IMR-90 (cell line): Measurements from ENCODE around the gene RAB8B. TPM values are rescaled to one million over a fixed set of nuclear protein-coding genes. Genes with fewer than 3 reads are reported as not detected.

Source experiments
- ATAC-seq: fragments of 200-7000 bp; cut with Tn5 transposase; 2 replicates; pipeline ENCODE4 v1.9.1; 2020; ENCODE audit warnings: low read depth, mild to moderate bottlenecking, moderate library complexity
- BruUV-seq: library from RNA; stranded (reverse); fragments of 400-500 nt; replicated peaks from 2 replicates; lab custom pipeline; 2021; lab: Mats Ljungman, UMichigan
- CTCF ChIA-PET: fragments of 300-600 bp; formaldehyde crosslinking; extraction: SDS; loops from one replicate; lab custom pipeline; 2021; ENCODE audit warnings: antibody characterized with exemption; lab: Yijun Ruan, JAX
- POLR2A ChIA-PET: fragments of 300-600 bp; sonication (Branson Sonifier 250); formaldehyde crosslinking; loops from one replicate; lab custom pipeline; 2022; ENCODE audit warnings: antibody characterized with exemption; ENCODE audit not compliant: unreplicated experiment; lab: Charles Lee
- DNase-seq: peaks from one replicate; pipeline ENCODE4 v3.0.0; 2013
- H2AFZ ChIP-seq: replicated peaks from 2 replicates; pipeline ENCODE3; 2013; ENCODE audit warnings: low read length, mild to moderate bottlenecking; ENCODE audit not compliant: poor library complexity
- H2AK5ac ChIP-seq: 2 replicates; pipeline ENCODE4 v1.6.1; 2013; ENCODE audit warnings: low read depth, low read length, inconsistent platforms
- H2AK9ac ChIP-seq: replicated peaks from 2 replicates; pipeline ENCODE3; 2013; ENCODE audit warnings: mild to moderate bottlenecking, low read depth, low read length, moderate library complexity; ENCODE audit not compliant: poor library complexity
- H2BK120ac ChIP-seq: 2 replicates; pipeline ENCODE4 v1.6.1; 2013; ENCODE audit warnings: low read depth, low read length, inconsistent platforms
- H2BK15ac ChIP-seq: 3 replicates; pipeline ENCODE4 v1.6.1; 2013; ENCODE audit warnings: low read depth, low read length, inconsistent platforms
- H2BK20ac ChIP-seq: 2 replicates; pipeline ENCODE4 v1.6.1; 2013; ENCODE audit warnings: low read depth, mild to moderate bottlenecking, inconsistent platforms, low read length, moderate library complexity
- H2BK5ac ChIP-seq: 2 replicates; pipeline ENCODE4 v1.6.1; 2013; ENCODE audit warnings: mild to moderate bottlenecking, low read depth, low read length, inconsistent platforms; ENCODE audit not compliant: poor library complexity, severe bottlenecking
- H3K14ac ChIP-seq: replicated peaks from 2 replicates; pipeline ENCODE4 v1.6.1; 2013; ENCODE audit warnings: low read depth, low read length, inconsistent platforms
- H3K18ac ChIP-seq: 2 replicates; pipeline ENCODE4 v1.6.1; 2013; ENCODE audit warnings: low read depth, low read length, control low read depth
- H3K23ac ChIP-seq: 2 replicates; pipeline ENCODE4 v1.6.1; 2013; ENCODE audit warnings: low read depth, low read length, inconsistent platforms
- H3K27ac ChIP-seq: 2 replicates; pipeline ENCODE4 v1.5.1; 2013; ENCODE audit warnings: mild to moderate bottlenecking, control low read depth, low read length; ENCODE audit not compliant: insufficient read depth
- H3K27me3 ChIP-seq: 2 replicates; pipeline ENCODE4 v1.6.1; 2013; ENCODE audit warnings: low read length; ENCODE audit not compliant: control insufficient read depth, insufficient read depth
- H3K36me3 ChIP-seq: 2 replicates; pipeline ENCODE4 v1.6.1; 2013; ENCODE audit warnings: low read length, mixed read lengths; ENCODE audit not compliant: control insufficient read depth, insufficient read depth
- H3K4ac ChIP-seq: 2 replicates; pipeline ENCODE4 v1.6.1; 2013; ENCODE audit warnings: low read depth, low read length, inconsistent platforms
- H3K4me1 ChIP-seq: 2 replicates; pipeline ENCODE4 v1.6.1; 2013; ENCODE audit warnings: low read length, mixed read lengths; ENCODE audit not compliant: control insufficient read depth, insufficient read depth
- H3K4me2 ChIP-seq: 2 replicates; pipeline ENCODE4 v1.6.1; 2013; ENCODE audit warnings: low read depth, mild to moderate bottlenecking, control low read depth, low read length, moderate library complexity
- H3K4me3 ChIP-seq: 2 replicates; pipeline ENCODE4 v1.5.1; 2013; ENCODE audit warnings: low read depth, mild to moderate bottlenecking, control low read depth, low read length, moderate library complexity; ENCODE audit not compliant: insufficient read depth
- H3K56ac ChIP-seq: 2 replicates; pipeline ENCODE4 v1.6.1; 2013; ENCODE audit warnings: low read length, inconsistent platforms; ENCODE audit not compliant: insufficient read depth; ENCODE audit errors: extremely low read depth
- H3K79me1 ChIP-seq, 2 experiments: 2 replicates each; pipeline ENCODE4 v1.6.1; 2013; ENCODE audit warnings: low read length in 2 of 2, inconsistent platforms in 1 of 2, low read depth in 1 of 2
- H3K9ac ChIP-seq: 2 replicates; pipeline ENCODE4 v1.6.1; 2013; ENCODE audit warnings: low read depth, low read length, control low read depth
- H3K9me1 ChIP-seq: 2 replicates; pipeline ENCODE4 v1.6.1; 2013; ENCODE audit warnings: low read length, inconsistent platforms; ENCODE audit not compliant: insufficient read depth
- H3K9me3 ChIP-seq: 2 replicates; pipeline ENCODE4 v1.6.1; 2013; ENCODE audit warnings: low read length; ENCODE audit not compliant: control insufficient read depth, insufficient read depth
- H4K20me1 ChIP-seq: 2 replicates; pipeline ENCODE4 v1.6.1; 2013; ENCODE audit warnings: low read length, inconsistent platforms; ENCODE audit not compliant: insufficient read depth
- H4K5ac ChIP-seq: 2 replicates; pipeline ENCODE4 v1.6.1; 2013; ENCODE audit warnings: mild to moderate bottlenecking, low read depth, low read length, control low read depth
- H4K8ac ChIP-seq, 2 experiments: 2 replicates each; pipeline ENCODE4 v1.6.1; 2013; ENCODE audit warnings: low read depth in 2 of 2, low read length in 2 of 2, control low read depth in 1 of 2, inconsistent platforms in 1 of 2
- H4K91ac ChIP-seq: 2 replicates; pipeline ENCODE4 v1.6.1; 2013; ENCODE audit warnings: low read depth, low read length, inconsistent platforms; ENCODE audit not compliant: insufficient read depth
- CEBPB ChIP-seq: IDR thresholded peaks from 2 replicates; pipeline ENCODE4 v1.6.1; 2012; ENCODE audit warnings: low read depth, low read length, improper control_type of control experiment
- CHD1 ChIP-seq: IDR thresholded peaks from 2 replicates; pipeline ENCODE4 v1.6.1; 2012; ENCODE audit warnings: low read depth, low read length, improper control_type of control experiment
- FOS ChIP-seq: fragments of 150-350 bp; IDR thresholded peaks from 2 replicates; pipeline ENCODE4 v1.6.1; 2016; ENCODE audit warnings: low read depth, low read length
- MAFK ChIP-seq: IDR thresholded peaks from 2 replicates; pipeline ENCODE4 v1.6.1; 2012; ENCODE audit warnings: low read depth, low read length, improper control_type of control experiment
- MAZ ChIP-seq: IDR thresholded peaks from 2 replicates; pipeline ENCODE4 v1.6.1; 2012; ENCODE audit warnings: low read depth, mild to moderate bottlenecking, low read length, improper control_type of control experiment, moderate library complexity, borderline replicate concordance
- MXI1 ChIP-seq: IDR thresholded peaks from 2 replicates; pipeline ENCODE4 v1.6.1; 2012; ENCODE audit warnings: low read depth, mild to moderate bottlenecking, low read length, moderate library complexity, borderline replicate concordance
- NFE2L2 ChIP-seq: fragments of 150-350 bp; IDR thresholded peaks from 2 replicates; pipeline ENCODE4 v1.6.1; 2016; ENCODE audit warnings: low read depth, mild to moderate bottlenecking, low read length
- POLR2A ChIP-seq: IDR thresholded peaks from 2 replicates; pipeline ENCODE4 v1.6.1; 2012; ENCODE audit warnings: mild to moderate bottlenecking, low read depth, low read length
- RAD21 ChIP-seq: IDR thresholded peaks from 2 replicates; pipeline ENCODE4 v1.6.1; 2012; ENCODE audit warnings: low read length, improper control_type of control experiment
- RCOR1 ChIP-seq: IDR thresholded peaks from 2 replicates; pipeline ENCODE4 v1.6.1; 2012; ENCODE audit warnings: mild to moderate bottlenecking, low read length, improper control_type of control experiment; ENCODE audit not compliant: insufficient replicate concordance
- RFX5 ChIP-seq: IDR thresholded peaks from 2 replicates; pipeline ENCODE4 v1.8.0; 2012; ENCODE audit warnings: low read depth, mild to moderate bottlenecking, low read length, moderate library complexity
- SMC3 ChIP-seq: fragments of 150-350 bp; IDR thresholded peaks from 2 replicates; pipeline ENCODE4 v1.6.1; 2016; ENCODE audit warnings: low read depth, mild to moderate bottlenecking, antibody characterized with exemption, low read length, moderate library complexity
- WGBS, 2 experiments: methylation state at CpG; one replicate each; pipeline versions ENCODE4 v1.1.5 to v1.1.7; 2013; ENCODE audit warnings: missing lambda C conversion rate in 2 of 2; ENCODE audit not compliant: insufficient read length in 1 of 2; ENCODE audit errors: extremely low coverage in 2 of 2; 5-methylcytosine and 5-hydroxymethylcytosine counted together
- dilution Hi-C: fragments of 300-500 bp; cut with HindIII; formaldehyde crosslinking; loops from one replicate; pipeline ENCODE4 v1.14.3; 2018; ENCODE audit warnings: low sequenced_read_pairs; ENCODE audit not compliant: unreplicated experiment
- in situ Hi-C: fragments of 300-500 bp; cut with MboI; formaldehyde crosslinking; loops from 3 replicates; pipeline ENCODE4 v1.14.3; 2019; ENCODE audit warnings: low sequenced_read_pairs, inconsistent platforms, mixed read lengths
- intact Hi-C: fragments of 100-400 bp; cut with micrococcal nuclease; formaldehyde crosslinking; loops from 2 replicates; pipeline ENCODE4 v1.10.0; 2022
- polyA plus RNA-seq, 3 experiments: library from polyadenylated mRNA; depleted of rRNA; stranded (reverse); fragments of >200 nt; gene quantifications; 2 replicates each; pipeline ENCODE4 v1.2.3, GENCODE V29; 2012; ENCODE audit warnings: low replicate concordance in 1 of 3
- total RNA-seq: library from RNA; depleted of rRNA; stranded (reverse); fragments of >200 nt; gene quantifications from 2 replicates; pipeline ENCODE4 v1.2.3, GENCODE V29; 2012
- TF ChIP-seq, protein P1 (sequence below): conservative IDR thresholded peaks from 2 replicates; pipeline ENCODE4 v1.5.1; 2012; ENCODE audit warnings: mild to moderate bottlenecking, low read depth, low read length, improper control_type of control experiment
- TF ChIP-seq, protein P2 (sequence below): fragments of 150-350 bp; IDR thresholded peaks from 2 replicates; pipeline ENCODE4 v1.6.1; 2016; ENCODE audit warnings: low read depth, mild to moderate bottlenecking, low read length, moderate library complexity, borderline replicate concordance
- TF ChIP-seq, protein P3 (sequence below): fragments of 150-350 bp; IDR thresholded peaks from 2 replicates; pipeline ENCODE4 v1.6.1; 2017; ENCODE audit warnings: mild to moderate bottlenecking, antibody characterized with exemption, low read length, low read depth

The RAB8B gene
- total and polyA plus RNA-seq, 2 of the 4 experiments (the other 2 are of a cell fraction), result 19.4 to 29.4 TPM

DNA sequence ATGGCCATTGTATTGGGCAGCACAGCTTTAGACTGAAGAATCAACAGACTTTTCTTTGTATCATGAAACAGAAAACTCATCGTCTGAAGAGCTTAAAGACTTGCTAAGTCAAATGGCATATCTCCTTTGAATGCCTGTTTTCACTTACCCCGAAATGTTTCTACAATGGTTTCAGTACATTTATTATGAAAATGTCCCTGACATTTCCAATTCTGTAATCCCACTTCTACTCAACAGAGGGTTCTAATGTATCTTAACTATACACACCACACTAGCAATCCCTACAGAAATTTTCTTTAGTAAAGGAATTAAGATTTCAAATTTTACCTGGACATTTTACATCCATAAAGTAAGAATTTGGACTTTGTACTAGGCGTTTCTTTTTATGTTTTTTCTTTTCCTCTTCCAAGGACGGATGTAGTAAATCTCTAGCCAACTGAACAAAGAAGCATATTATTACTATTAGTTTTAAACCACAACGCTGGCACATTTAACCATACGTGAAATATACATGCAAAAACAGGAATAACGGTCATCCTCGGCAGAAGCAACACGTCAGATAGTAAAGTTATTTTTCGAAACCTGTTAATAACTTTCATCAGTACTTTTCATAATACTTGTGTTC, 33.2 kb upstream of the RAB8B start:
- ChIA-PET POLR2A (interaction anchor here (0.6 to 1.2 kb wide), 3 partner anchors 9 to 108 kb away, joined by 3 to 4 read pairs (median 4); no protein-coding TSS in a partner anchor), CTCF (no interaction called here)
- in situ Hi-C loops (loop anchor here (25.0 kb wide), 1 partner anchor 256 kb away; no protein-coding TSS in a partner anchor), dilution Hi-C loops (no loop called here), intact Hi-C loops (loop anchor here (2.0 to 5.0 kb wide), 6 partner anchors 36 to 247 kb away; partner anchors contain the start of gene APH1B)
- peak overlapping the region; percentile 91 for H2BK5ac ChIP-seq
- H3K14ac ChIP-seq, result peak overlapping the region; percentile 98
- peak overlapping the region; percentile 94 for H4K91ac ChIP-seq
- H3K4me2 ChIP-seq, result peak overlapping the region; percentile 100
- DNase-seq (no peak), ATAC-seq (no peak)
- peak overlapping the region; percentile 53 to 95 for H4K8ac ChIP-seq
- H2AK9ac ChIP-seq, result peak overlapping the region; percentile 100
- peak overlapping the region; percentile 100 for H3K18ac ChIP-seq
- H2BK120ac ChIP-seq, result peak overlapping the region; percentile 84
- H2BK15ac ChIP-seq, result peak overlapping the region; percentile 71; the same call in 2 of the 3 replicates
- H2BK20ac ChIP-seq, result peak overlapping the region; percentile 46
- peak overlapping the region; percentile 100 for H3K23ac ChIP-seq
- peak overlapping the region; percentile 83 for H2AK5ac ChIP-seq
- peaks cover 16 to 43% of the 10 kb centered on the region in 2 experiments for H3K79me1 ChIP-seq
- H3K4ac ChIP-seq, result peak overlapping the region; percentile 99
- H3K27me3 ChIP-seq, result no peaks in the 10 kb centered on the region
- peak overlapping the region; percentile 99 for H4K5ac ChIP-seq
- WGBS, 2 experiments, result no CpG with 5 or more reads among the region's 10 CpGs
- H3K56ac ChIP-seq, result peak overlapping the region; percentile 98
- H3K27ac ChIP-seq, result peak overlapping the region; percentile 95
- no peaks in the 10 kb centered on the region for H3K9me3 ChIP-seq
- H3K36me3 ChIP-seq, result peaks cover 20% of the 10 kb centered on the region
- 0 out of 2 replicates have a peak, but pooled peaks cover 3% of the 10 kb centered on the region for H3K9me1 ChIP-seq
- no TSS peak for BruUV-seq
- peak overlapping the region; percentile 97 for H3K9ac ChIP-seq
- peaks cover 4% of the 10 kb centered on the region for H3K4me1 ChIP-seq
- H2AFZ ChIP-seq, result peak overlapping the region; percentile 94
- no peaks in the 10 kb centered on the region for H4K20me1 ChIP-seq
- peak overlapping the region; percentile 97 for H3K4me3 ChIP-seq
- TF ChIP-seq MAZ (no peak), POLR2A (no peak), RFX5 (no peak), RAD21 (no peak), NFE2L2 (no peak), MXI1 (no peak), CEBPB (no peak), FOS (no peak), MAFK (no peak), CHD1 (no peak), RCOR1 (no peak), SMC3 (no peak)
- TF ChIP-seq, protein P1, sequence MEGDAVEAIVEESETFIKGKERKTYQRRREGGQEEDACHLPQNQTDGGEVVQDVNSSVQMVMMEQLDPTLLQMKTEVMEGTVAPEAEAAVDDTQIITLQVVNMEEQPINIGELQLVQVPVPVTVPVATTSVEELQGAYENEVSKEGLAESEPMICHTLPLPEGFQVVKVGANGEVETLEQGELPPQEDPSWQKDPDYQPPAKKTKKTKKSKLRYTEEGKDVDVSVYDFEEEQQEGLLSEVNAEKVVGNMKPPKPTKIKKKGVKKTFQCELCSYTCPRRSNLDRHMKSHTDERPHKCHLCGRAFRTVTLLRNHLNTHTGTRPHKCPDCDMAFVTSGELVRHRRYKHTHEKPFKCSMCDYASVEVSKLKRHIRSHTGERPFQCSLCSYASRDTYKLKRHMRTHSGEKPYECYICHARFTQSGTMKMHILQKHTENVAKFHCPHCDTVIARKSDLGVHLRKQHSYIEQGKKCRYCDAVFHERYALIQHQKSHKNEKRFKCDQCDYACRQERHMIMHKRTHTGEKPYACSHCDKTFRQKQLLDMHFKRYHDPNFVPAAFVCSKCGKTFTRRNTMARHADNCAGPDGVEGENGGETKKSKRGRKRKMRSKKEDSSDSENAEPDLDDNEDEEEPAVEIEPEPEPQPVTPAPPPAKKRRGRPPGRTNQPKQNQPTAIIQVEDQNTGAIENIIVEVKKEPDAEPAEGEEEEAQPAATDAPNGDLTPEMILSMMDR, result no peak
- TF ChIP-seq, protein P2, sequence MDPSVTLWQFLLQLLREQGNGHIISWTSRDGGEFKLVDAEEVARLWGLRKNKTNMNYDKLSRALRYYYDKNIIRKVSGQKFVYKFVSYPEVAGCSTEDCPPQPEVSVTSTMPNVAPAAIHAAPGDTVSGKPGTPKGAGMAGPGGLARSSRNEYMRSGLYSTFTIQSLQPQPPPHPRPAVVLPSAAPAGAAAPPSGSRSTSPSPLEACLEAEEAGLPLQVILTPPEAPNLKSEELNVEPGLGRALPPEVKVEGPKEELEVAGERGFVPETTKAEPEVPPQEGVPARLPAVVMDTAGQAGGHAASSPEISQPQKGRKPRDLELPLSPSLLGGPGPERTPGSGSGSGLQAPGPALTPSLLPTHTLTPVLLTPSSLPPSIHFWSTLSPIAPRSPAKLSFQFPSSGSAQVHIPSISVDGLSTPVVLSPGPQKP, result no peak
- TF ChIP-seq, protein P3, sequence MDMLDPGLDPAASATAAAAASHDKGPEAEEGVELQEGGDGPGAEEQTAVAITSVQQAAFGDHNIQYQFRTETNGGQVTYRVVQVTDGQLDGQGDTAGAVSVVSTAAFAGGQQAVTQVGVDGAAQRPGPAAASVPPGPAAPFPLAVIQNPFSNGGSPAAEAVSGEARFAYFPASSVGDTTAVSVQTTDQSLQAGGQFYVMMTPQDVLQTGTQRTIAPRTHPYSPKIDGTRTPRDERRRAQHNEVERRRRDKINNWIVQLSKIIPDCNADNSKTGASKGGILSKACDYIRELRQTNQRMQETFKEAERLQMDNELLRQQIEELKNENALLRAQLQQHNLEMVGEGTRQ, result no peak
